Liver (tissue), 9 donors: ENCODE results near the gene EHD4. TPM values are rescaled to one million over a fixed set of nuclear protein-coding genes. Genes with fewer than 3 reads are reported as not detected.

ENCODE experiments used
- DNase-seq: peaks from one replicate; pipeline ENCODE4 v3.0.0-alpha.2; 2017; ENCODE audit warnings: low spot score
- H3K27ac ChIP-seq, 2 donors: one replicate each; pipeline ENCODE4 v1.7.0; 2013; ENCODE audit warnings: inconsistent platforms in 2 of 2, low read length in 2 of 2, control low read depth in 1 of 2, low read depth in 1 of 2, mild to moderate bottlenecking in 1 of 2
- H3K27me3 ChIP-seq, 4 donors: one replicate each; pipeline versions ENCODE4 v1.6.1 to v1.7.0; 2013; ENCODE audit warnings: low read length in 3 of 4, inconsistent platforms in 1 of 4, mild to moderate bottlenecking in 1 of 4, moderate library complexity in 1 of 4; ENCODE audit not compliant: control insufficient read depth in 4 of 4, insufficient read depth in 4 of 4
- H3K36me3 ChIP-seq, 4 donors: one replicate each; pipeline versions ENCODE4 v1.6.1 to v1.7.0; 2013; ENCODE audit warnings: low read length in 3 of 4, mild to moderate bottlenecking in 3 of 4, low read depth in 1 of 4, moderate library complexity in 1 of 4; ENCODE audit not compliant: control insufficient read depth in 4 of 4, insufficient read depth in 3 of 4
- H3K4me1 ChIP-seq, 4 donors: one replicate each; pipeline versions ENCODE4 v1.6.1 to v1.7.0; 2013; ENCODE audit warnings: low read length in 3 of 4, mild to moderate bottlenecking in 3 of 4, moderate library complexity in 1 of 4; ENCODE audit not compliant: control insufficient read depth in 4 of 4, insufficient read depth in 4 of 4
- H3K4me3 ChIP-seq, 3 donors: one replicate each; pipeline versions ENCODE4 v1.6.1 to v1.7.0; 2013; ENCODE audit warnings: low read length in 3 of 3, control low read depth in 1 of 3, low read depth in 1 of 3, mild to moderate bottlenecking in 1 of 3
- H3K9ac ChIP-seq, 2 donors: one replicate each; pipeline ENCODE4 v1.7.0; 2013; ENCODE audit warnings: low read length in 2 of 2, mild to moderate bottlenecking in 2 of 2, moderate library complexity in 2 of 2, control low read depth in 1 of 2, low read depth in 1 of 2
- H3K9me3 ChIP-seq, 4 donors: one replicate each; pipeline versions ENCODE4 v1.6.1 to v1.7.0; 2013; ENCODE audit warnings: low read length in 3 of 4; ENCODE audit not compliant: control insufficient read depth in 4 of 4
- EGR1 ChIP-seq, 2 donors: IDR thresholded peaks; 2 replicates each; pipeline ENCODE4 v1.6.1; 2016 to 2018; ENCODE audit warnings: antibody characterized with exemption in 2 of 2, low read depth in 2 of 2
- FOXA1 ChIP-seq: IDR thresholded peaks from 2 replicates; pipeline ENCODE4 v1.6.1; 2016; ENCODE audit warnings: antibody characterized with exemption
- FOXA2 ChIP-seq: IDR thresholded peaks from 2 replicates; pipeline ENCODE4 v1.6.1; 2016; ENCODE audit warnings: antibody characterized with exemption
- GABPA ChIP-seq, 2 donors: IDR thresholded peaks in 1 of 2; conservative IDR thresholded peaks in 1 of 2; 2 replicates each; pipeline ENCODE4 v1.6.1; 2016; ENCODE audit warnings: antibody characterized with exemption in 2 of 2, mild to moderate bottlenecking in 1 of 2, moderate library complexity in 1 of 2
- HNF4A ChIP-seq, 2 donors: conservative IDR thresholded peaks; 2 replicates each; pipeline ENCODE4 v1.6.1; 2016; ENCODE audit warnings: antibody characterized with exemption in 2 of 2, mild to moderate bottlenecking in 2 of 2
- HNF4G ChIP-seq: IDR thresholded peaks from 2 replicates; pipeline ENCODE4 v1.6.1; 2016; ENCODE audit warnings: antibody characterized with exemption
- JUND ChIP-seq, 2 donors: IDR thresholded peaks; 2 replicates each; pipeline ENCODE4 v1.6.1; 2016; ENCODE audit warnings: antibody characterized with exemption in 2 of 2
- NR2F2 ChIP-seq: IDR thresholded peaks from 2 replicates; pipeline ENCODE4 v1.6.1; 2016; ENCODE audit warnings: antibody characterized with exemption
- RAD21 ChIP-seq, 2 donors: IDR thresholded peaks; 2 replicates each; pipeline ENCODE4 v1.6.1; 2016; ENCODE audit warnings: antibody characterized with exemption in 2 of 2, mild to moderate bottlenecking in 2 of 2
- RXRA ChIP-seq, 2 donors: IDR thresholded peaks; 2 replicates each; pipeline ENCODE4 v1.6.1; 2017 to 2018; ENCODE audit warnings: antibody characterized with exemption in 2 of 2, mild to moderate bottlenecking in 1 of 2
- SP1 ChIP-seq: IDR thresholded peaks from 2 replicates; pipeline ENCODE4 v1.6.1; 2018; ENCODE audit warnings: antibody characterized with exemption, mild to moderate bottlenecking
- TAF1 ChIP-seq: conservative IDR thresholded peaks from 2 replicates; pipeline ENCODE4 v1.6.1; 2016; ENCODE audit warnings: antibody characterized with exemption, mild to moderate bottlenecking
- YY1 ChIP-seq: IDR thresholded peaks from 2 replicates; pipeline ENCODE4 v1.6.1; 2016; ENCODE audit warnings: antibody characterized with exemption, mild to moderate bottlenecking
- WGBS: extraction: QIAGEN DNeasy Blood & Tissue Kit; methylation state at CpG from one replicate; pipeline ENCODE4 v1.1.7; 2013; 5-methylcytosine and 5-hydroxymethylcytosine counted together
- polyA plus RNA-seq, 2 donors: library from polyadenylated mRNA; stranded (reverse) in 1 of 2; unstranded in 1 of 2; fragments of 200-250 nt in 1 of 2; fragments of >200 nt in 1 of 2; fragmentation: Nextera tagmentation in 1 of 2; extraction: Ambion mirVana in 1 of 2; gene quantifications; one replicate each; pipeline versions ENCODE4 v1.2.1 to v1.2.3, GENCODE V29; 2013 to 2015
- total RNA-seq, 2 donors: library from RNA; depleted of rRNA; stranded (reverse); fragments of >200 nt; gene quantifications; one replicate each; pipeline ENCODE4 v1.2.3, GENCODE V29; 2014
- TF ChIP-seq, protein P1 (sequence below): IDR thresholded peaks from 2 replicates; pipeline ENCODE4 v1.6.1; 2016; ENCODE audit warnings: antibody characterized with exemption, mild to moderate bottlenecking
- TF ChIP-seq, protein P2 (sequence below): IDR thresholded peaks from 2 replicates; pipeline ENCODE4 v1.6.1; 2016; ENCODE audit warnings: antibody characterized with exemption
- TF ChIP-seq, protein P3 (sequence below): IDR thresholded peaks from 2 replicates; pipeline ENCODE4 v1.6.1; 2016; ENCODE audit warnings: antibody characterized with exemption
- TF ChIP-seq, protein P4 (sequence below): IDR thresholded peaks from 2 replicates; pipeline ENCODE4 v1.6.1; 2016; ENCODE audit warnings: antibody characterized with exemption
- TF ChIP-seq, protein P5 (sequence below): fragments of 150-350 bp; IDR thresholded peaks from 2 replicates; pipeline ENCODE4 v1.5.1; 2017; ENCODE audit warnings: improper control_type of control experiment, low read depth, low read length; ENCODE audit not compliant: missing input control
- donor health status: healthy.
- donor health status: healthy.
- donor health status: healthy.
- donor health status: healthy.
- donor health status: healthy.

Gene EHD4
- total and polyA plus RNA-seq, 4 donors: 3.3 to 10.0 (median 6.2) TPM

DNA sequence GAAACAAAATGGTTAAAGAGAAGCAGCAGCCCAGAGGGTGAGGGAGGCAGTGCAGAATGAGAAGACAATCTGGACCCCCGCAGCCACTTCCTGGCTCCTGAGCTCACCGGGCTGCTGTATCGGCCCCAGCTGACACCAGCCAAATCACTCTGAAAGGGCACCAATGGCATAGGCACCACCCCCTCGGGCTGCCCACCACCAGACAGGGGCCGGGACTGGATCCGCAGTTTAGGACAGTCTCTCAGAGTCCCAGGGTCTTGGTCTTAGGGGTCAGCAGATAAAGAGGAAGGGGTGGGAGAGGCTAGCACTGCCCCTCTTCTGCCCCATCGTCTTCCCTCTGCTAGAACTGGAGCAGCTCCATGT is 17.9 kb upstream of the EHD4 start:
- H3K9ac ChIP-seq: no peak overlapping the region
- no peaks in the 10 kb centered on the region for H3K27me3 ChIP-seq
- TF ChIP-seq NR2F2 (no peak), HNF4G (no peak), EGR1 (IDR thresholded peaks at IDR 0.05; ENCODE audit: low read depth in 2 of 2) (no peak), RXRA (IDR thresholded peaks at IDR 0.05) (no peak), YY1 (no peak), TAF1 (no peak), FOXA1 (no peak), GABPA (IDR thresholded peaks at IDR 0.05 in 1 of 2, conservative IDR thresholded peaks at IDR 0.05 in 1 of 2) (no peak), JUND (IDR thresholded peaks at IDR 0.05) (no peak), SP1 (no peak), HNF4A (conservative IDR thresholded peaks at IDR 0.05) (no peak), RAD21 (IDR thresholded peaks at IDR 0.05) (no peak), FOXA2 (no peak)
- TF ChIP-seq, protein P1, sequence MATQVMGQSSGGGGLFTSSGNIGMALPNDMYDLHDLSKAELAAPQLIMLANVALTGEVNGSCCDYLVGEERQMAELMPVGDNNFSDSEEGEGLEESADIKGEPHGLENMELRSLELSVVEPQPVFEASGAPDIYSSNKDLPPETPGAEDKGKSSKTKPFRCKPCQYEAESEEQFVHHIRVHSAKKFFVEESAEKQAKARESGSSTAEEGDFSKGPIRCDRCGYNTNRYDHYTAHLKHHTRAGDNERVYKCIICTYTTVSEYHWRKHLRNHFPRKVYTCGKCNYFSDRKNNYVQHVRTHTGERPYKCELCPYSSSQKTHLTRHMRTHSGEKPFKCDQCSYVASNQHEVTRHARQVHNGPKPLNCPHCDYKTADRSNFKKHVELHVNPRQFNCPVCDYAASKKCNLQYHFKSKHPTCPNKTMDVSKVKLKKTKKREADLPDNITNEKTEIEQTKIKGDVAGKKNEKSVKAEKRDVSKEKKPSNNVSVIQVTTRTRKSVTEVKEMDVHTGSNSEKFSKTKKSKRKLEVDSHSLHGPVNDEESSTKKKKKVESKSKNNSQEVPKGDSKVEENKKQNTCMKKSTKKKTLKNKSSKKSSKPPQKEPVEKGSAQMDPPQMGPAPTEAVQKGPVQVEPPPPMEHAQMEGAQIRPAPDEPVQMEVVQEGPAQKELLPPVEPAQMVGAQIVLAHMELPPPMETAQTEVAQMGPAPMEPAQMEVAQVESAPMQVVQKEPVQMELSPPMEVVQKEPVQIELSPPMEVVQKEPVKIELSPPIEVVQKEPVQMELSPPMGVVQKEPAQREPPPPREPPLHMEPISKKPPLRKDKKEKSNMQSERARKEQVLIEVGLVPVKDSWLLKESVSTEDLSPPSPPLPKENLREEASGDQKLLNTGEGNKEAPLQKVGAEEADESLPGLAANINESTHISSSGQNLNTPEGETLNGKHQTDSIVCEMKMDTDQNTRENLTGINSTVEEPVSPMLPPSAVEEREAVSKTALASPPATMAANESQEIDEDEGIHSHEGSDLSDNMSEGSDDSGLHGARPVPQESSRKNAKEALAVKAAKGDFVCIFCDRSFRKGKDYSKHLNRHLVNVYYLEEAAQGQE: no peak
- TF ChIP-seq, protein P2, sequence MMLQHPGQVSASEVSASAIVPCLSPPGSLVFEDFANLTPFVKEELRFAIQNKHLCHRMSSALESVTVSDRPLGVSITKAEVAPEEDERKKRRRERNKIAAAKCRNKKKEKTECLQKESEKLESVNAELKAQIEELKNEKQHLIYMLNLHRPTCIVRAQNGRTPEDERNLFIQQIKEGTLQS: no peak
- TF ChIP-seq, protein P3, sequence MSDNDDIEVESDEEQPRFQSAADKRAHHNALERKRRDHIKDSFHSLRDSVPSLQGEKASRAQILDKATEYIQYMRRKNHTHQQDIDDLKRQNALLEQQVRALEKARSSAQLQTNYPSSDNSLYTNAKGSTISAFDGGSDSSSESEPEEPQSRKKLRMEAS: no peak
- TF ChIP-seq, protein P4, sequence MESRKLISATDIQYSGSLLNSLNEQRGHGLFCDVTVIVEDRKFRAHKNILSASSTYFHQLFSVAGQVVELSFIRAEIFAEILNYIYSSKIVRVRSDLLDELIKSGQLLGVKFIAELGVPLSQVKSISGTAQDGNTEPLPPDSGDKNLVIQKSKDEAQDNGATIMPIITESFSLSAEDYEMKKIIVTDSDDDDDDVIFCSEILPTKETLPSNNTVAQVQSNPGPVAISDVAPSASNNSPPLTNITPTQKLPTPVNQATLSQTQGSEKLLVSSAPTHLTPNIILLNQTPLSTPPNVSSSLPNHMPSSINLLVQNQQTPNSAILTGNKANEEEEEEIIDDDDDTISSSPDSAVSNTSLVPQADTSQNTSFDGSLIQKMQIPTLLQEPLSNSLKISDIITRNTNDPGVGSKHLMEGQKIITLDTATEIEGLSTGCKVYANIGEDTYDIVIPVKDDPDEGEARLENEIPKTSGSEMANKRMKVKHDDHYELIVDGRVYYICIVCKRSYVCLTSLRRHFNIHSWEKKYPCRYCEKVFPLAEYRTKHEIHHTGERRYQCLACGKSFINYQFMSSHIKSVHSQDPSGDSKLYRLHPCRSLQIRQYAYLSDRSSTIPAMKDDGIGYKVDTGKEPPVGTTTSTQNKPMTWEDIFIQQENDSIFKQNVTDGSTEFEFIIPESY: no peak
- TF ChIP-seq, protein P5, sequence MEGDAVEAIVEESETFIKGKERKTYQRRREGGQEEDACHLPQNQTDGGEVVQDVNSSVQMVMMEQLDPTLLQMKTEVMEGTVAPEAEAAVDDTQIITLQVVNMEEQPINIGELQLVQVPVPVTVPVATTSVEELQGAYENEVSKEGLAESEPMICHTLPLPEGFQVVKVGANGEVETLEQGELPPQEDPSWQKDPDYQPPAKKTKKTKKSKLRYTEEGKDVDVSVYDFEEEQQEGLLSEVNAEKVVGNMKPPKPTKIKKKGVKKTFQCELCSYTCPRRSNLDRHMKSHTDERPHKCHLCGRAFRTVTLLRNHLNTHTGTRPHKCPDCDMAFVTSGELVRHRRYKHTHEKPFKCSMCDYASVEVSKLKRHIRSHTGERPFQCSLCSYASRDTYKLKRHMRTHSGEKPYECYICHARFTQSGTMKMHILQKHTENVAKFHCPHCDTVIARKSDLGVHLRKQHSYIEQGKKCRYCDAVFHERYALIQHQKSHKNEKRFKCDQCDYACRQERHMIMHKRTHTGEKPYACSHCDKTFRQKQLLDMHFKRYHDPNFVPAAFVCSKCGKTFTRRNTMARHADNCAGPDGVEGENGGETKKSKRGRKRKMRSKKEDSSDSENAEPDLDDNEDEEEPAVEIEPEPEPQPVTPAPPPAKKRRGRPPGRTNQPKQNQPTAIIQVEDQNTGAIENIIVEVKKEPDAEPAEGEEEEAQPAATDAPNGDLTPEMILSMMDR: no peak
- H3K27ac ChIP-seq: no peak overlapping the region
- H3K9me3 ChIP-seq: no peaks in the 10 kb centered on the region
- 65% methylated on average over 7 of the region's 7 CpGs for WGBS
- DNase-seq: no peak
- no peaks in the 10 kb centered on the region for H3K4me1 ChIP-seq
- no peaks in the 10 kb centered on the region for H3K36me3 ChIP-seq
- no peak overlapping the region for H3K4me3 ChIP-seq
